Neutrophil (primary cell): ENCODE data around the gene SELENOH.
"Not testable (repeated sequence)": the region's sequence is repeated elsewhere in the genome, so short reads cannot be mapped to it uniquely, and the experiment has no call there.

Experiments
- H3K27ac ChIP-seq: fragments of 200-600 bp; sonication (generic); 2 replicates; pipeline ENCODE4 v1.5.1; 2016; ENCODE audit warnings: mild to moderate bottlenecking, moderate library complexity
- H3K27me3 ChIP-seq: fragments of 200-600 bp; sonication (generic); 2 replicates; pipeline ENCODE4 v1.6.0; 2016; ENCODE audit warnings: mild to moderate bottlenecking
- H3K36me3 ChIP-seq: fragments of 200-600 bp; sonication (generic); 2 replicates; pipeline ENCODE4 v1.5.1; 2017
- H3K4me1 ChIP-seq, 2 experiments: fragments of 200-600 bp in 1 of 2; sonication (generic) in 1 of 2; 1 replicate in 1 of 2; 2 replicates in 1 of 2; pipeline versions ENCODE4 v1.5.1 to v1.6.1; 2013 to 2016; ENCODE audit warnings: low read depth in 1 of 2, low read length in 1 of 2, mild to moderate bottlenecking in 1 of 2, moderate library complexity in 1 of 2; ENCODE audit not compliant: control insufficient read depth in 1 of 2, insufficient read depth in 1 of 2
- H3K4me3 ChIP-seq, 2 experiments: fragments of 200-600 bp in 1 of 2; sonication (generic) in 1 of 2; 1 replicate in 1 of 2; 2 replicates in 1 of 2; pipeline ENCODE4 v1.5.1; 2013 to 2016; ENCODE audit warnings: low read depth in 1 of 2, low read length in 1 of 2, mild to moderate bottlenecking in 1 of 2, moderate library complexity in 1 of 2
- H3K9me3 ChIP-seq: fragments of 200-600 bp; sonication (generic); 2 replicates; pipeline ENCODE4 v1.5.1; 2016
- CTCF ChIP-seq: fragments of 200-600 bp; sonication (generic); IDR thresholded peaks from 2 replicates; pipeline ENCODE4 v1.5.1; 2016; ENCODE audit warnings: antibody characterized with exemption

Gene SELENOH

GRCh38 chr11:57713835-57714234 is 27.5 kb upstream of the SELENOH start:
- peaks cover 22 to 24% of the 10 kb centered on the region in 2 experiments for H3K4me1 ChIP-seq
- no peaks in the 10 kb centered on the region for H3K36me3 ChIP-seq
- no peak for TF ChIP-seq CTCF
- no peak overlapping the region for H3K27ac ChIP-seq
- H3K27me3 ChIP-seq: no peaks in the 10 kb centered on the region
- H3K4me3 ChIP-seq: no peak overlapping the region
- no peaks in the 10 kb centered on the region for H3K9me3 ChIP-seq

GRCh38 chr11:57716726-57717125 is 24.6 kb upstream of the SELENOH start:
- H3K4me1 ChIP-seq: peaks cover 12 to 13% of the 10 kb centered on the region in 2 experiments
- H3K9me3 ChIP-seq, H3K27me3 ChIP-seq, H3K4me3 ChIP-seq, H3K27ac ChIP-seq, H3K36me3 ChIP-seq: not testable (repeated sequence)

- H3K27ac ChIP-seq: no peak overlapping the region
- no peaks in the 10 kb centered on the region for H3K36me3 ChIP-seq
- no peaks in the 10 kb centered on the region for H3K9me3 ChIP-seq
- no peak for TF ChIP-seq CTCF
- H3K27me3 ChIP-seq: no peaks in the 10 kb centered on the region
- H3K4me1 ChIP-seq: no peaks in the 10 kb centered on the region
- no peak overlapping the region for H3K4me3 ChIP-seq
Observed at GRCh38 chr11:57727185-57727584, 14.1 kb upstream of the SELENOH start.

- no peaks in the 10 kb centered on the region for H3K4me1 ChIP-seq
- no peak overlapping the region for H3K4me3 ChIP-seq
- no peak overlapping the region for H3K27ac ChIP-seq
- H3K9me3 ChIP-seq: no peaks in the 10 kb centered on the region
- H3K27me3 ChIP-seq: no peaks in the 10 kb centered on the region
- TF ChIP-seq CTCF: no peak
- no peaks in the 10 kb centered on the region for H3K36me3 ChIP-seq
Observed at GRCh38 chr11:57728829-57729228, 12.5 kb upstream of the SELENOH start.

- H3K4me3 ChIP-seq: no peak overlapping the region
- no peak for TF ChIP-seq CTCF
- no peaks in the 10 kb centered on the region for H3K36me3 ChIP-seq
- no peaks in the 10 kb centered on the region for H3K27me3 ChIP-seq
- H3K4me1 ChIP-seq: no peaks in the 10 kb centered on the region
- no peak overlapping the region for H3K27ac ChIP-seq
- H3K9me3 ChIP-seq: no peaks in the 10 kb centered on the region
Observed at GRCh38 chr11:57729479-57729878, 11.8 kb upstream of the SELENOH start.

- TF ChIP-seq CTCF: no peak
- Histone ChIP-seq H3K27me3 (no peaks in the 10 kb centered on the region), H3K27ac (no peak overlapping the region), H3K4me1 (no peaks in the 10 kb centered on the region), H3K9me3 (no peaks in the 10 kb centered on the region), H3K4me3 (no peak overlapping the region), H3K36me3 (peaks cover 4% of the 10 kb centered on the region)
Observed at GRCh38 chr11:57732661-57733060, 8.6 kb upstream of the SELENOH start.
